Stimulated activated CD8-positive, alpha-beta memory T cell treated with anti-CD3 and anti-CD28 coated beads, Interleukin-12 subunit alpha, Interleukin-12 subunit beta, amount 100 ng/mL, for 4 hours (primary cell): ENCODE data around the gene TMEM123.
"Not testable (repeated sequence)": the region's sequence is repeated elsewhere in the genome, so short reads cannot be mapped to it uniquely, and the experiment has no call there.

ENCODE experiments used
- DNase-seq: peaks from one replicate; pipeline ENCODE4 v3.0.0-alpha.2; 2020; ENCODE audit warnings: low read depth

TMEM123 gene

DNA sequence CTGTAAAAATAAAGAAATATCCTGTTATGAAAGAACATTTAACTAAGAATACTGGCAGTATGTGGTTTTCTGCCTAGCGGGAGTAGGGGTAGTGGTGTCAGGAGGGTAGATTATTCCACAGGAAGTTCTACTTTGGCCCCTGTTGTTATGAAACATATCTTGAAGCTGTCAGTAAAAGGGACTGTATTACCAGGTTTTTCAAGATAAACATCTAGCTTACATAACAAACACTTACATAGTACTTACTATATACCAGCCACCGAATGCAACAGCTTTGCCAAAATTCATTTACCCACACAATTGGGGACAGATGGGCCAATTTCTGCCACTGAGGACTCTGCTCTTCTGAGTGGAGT is 3.7 kb downstream of the TMEM123 start:
- no peak for DNase-seq

DNA sequence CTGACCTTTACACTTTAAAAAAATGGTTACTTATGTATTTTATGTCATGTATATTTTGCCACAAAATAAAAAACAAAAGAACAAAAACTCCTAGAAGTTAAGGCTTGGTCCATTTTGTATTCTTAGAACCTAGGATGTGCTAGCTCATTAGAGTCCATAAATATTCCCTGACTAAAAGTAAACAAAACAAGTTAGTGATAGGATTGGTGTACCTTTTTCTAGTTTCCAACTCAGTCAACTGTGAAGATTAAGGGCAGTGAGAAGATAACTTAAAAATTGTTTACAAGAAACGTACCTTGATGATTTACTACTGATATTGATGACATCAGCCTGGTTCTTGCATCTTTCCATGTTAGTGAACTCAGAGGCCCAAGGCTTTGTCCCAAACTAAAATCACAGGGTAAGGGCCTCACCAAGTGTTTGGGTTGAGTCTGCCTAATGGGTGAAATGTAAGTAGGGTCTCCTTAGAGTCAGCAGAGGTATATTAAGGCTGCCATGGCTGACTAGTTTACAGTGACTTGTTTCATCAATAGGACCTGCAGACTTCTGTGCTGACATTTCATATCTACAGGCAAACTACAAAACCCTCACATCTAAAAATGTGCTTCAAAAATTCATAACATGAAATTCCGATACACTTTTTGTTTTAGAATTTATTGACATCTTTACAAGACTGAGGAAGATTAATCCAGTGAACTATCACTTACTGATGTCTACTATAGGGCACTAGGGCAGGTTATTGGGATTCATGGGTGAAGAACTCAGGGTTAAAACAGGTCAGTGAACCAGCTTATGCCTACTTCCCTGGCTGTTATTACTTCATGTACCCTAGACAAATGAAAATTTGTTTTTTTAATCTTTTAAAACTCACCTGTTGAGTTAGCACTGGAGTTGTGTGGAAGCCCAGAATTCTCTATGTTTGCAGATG is 4.4 kb downstream of the TMEM123 start:
- DNase-seq: no peak

DNA sequence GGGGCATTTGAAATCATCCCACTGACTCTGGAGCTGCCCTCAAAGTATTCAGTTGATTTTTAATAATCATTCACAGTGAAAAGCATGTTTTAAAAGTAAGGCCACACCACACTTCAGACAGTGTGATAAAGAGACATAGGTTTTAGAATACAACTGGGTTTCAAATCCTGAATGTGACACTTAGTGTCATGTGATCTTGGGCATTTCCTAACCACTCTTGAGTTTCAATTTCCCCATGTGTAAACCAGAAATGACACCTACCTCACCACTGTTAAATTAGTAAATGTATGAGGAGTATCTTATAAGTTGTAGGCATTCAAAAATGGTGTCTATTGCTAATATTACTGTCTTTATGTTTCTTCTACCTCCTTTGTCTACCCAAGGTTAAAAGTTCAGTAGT is 5.4 kb downstream of the TMEM123 start:
- DNase-seq: no peak

DNA sequence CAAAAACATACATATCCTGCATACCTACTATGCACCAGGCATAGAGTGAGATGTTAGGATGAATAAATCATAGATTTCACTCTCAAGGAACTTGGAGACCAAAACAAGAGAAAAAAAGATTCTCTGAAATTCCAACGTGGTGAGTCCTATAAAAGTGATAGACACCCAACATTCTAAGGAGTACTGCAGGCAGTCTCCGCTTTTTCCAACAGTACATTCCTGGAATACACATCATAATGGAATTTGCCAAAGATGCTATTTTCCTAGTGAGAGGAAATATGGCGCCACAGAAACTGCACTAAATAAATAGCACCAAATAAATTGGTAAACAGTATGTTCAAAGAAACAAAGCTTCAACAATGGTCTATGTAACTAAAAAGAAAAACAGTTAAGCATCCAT is 6.0 kb downstream of the TMEM123 start:
- no peak for DNase-seq

DNA sequence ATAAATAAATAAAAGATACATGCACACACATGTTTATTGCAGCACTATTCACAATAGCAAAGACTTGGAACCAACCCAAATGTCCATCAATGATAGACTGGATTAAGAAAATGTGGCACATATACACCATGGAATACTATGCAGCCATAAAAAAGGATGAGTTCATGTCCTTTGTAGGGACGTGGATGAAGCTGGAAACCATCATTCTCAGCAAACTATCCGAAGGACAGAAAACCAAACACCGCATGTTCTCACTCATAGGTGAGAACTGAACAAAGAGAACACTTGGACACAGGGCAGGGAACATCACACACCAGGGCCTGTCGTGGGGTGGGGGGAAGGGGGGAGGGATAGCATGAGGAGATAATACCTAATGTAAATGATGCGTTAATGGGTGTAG is 7.9 kb downstream of the TMEM123 start:
- not testable (repeated sequence) for DNase-seq

DNA sequence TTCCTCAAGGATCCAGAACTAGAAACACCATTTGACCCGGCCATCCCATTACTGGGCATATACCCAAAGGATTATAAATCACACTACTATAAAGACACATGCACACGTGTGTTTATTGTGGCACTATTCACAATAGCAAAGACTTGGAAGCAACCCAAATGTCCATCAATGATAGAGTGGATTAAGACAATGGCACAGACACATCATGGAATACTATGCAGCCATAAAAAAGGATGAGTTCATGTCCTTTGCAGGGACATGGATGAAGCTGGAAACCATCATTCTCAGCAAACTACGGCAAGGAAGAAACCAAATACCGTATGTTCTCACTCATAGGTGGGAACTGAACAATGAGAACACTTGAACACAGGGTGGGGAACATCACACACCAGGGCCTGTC is 8.4 kb downstream of the TMEM123 start:
- not testable (repeated sequence) for DNase-seq

DNA sequence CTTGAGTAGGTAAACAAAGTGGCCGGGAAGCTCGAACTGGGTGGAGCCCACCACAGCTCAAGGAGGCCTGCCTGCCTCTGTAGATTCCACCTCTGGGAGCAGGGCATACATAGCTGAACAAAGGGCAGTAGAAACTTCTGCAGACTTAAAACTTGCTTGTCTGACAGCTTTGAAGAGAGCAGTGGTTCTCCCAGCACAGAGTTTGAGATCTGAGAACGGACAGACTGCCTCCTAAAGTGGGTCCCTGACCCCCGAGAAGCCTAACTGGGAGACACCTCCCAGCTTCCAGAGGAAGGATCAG is 13.6 kb downstream of the TMEM123 start:
- DNase-seq: not testable (repeated sequence)

DNA sequence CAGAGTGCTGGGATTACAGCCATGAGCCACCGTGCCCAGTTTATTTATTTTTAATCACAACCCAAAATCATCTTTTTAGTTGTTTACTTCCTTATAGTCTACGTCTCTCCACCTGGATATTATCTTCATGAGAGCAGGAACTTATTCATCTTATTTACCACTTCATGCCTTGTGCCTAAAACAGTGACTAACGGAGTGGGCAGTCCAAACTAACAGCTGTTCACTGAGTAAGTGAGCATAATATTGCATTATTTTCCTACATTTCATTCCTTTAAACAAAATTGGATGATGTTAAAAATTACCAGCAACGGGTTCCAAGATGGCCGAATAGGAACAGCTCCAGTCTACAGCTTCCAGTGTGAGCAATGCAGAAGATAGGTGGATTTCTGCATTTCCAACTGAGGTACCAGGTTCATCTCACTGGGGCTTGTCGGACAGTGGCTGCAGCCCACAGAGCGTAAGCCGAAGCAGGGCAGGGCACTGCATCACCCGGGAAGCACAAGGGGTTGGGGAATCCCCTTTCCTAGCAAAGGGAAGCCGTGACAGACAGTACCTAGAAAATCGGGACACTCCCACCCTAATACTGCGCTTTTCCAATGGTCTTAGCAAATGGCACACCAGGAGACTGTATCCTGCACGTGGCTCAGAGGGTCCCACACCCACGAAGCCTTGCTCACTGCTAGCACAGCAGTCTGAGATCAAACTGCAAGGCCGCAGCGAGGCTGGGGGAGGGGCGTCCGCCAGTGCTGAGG is 14.1 kb downstream of the TMEM123 start:
- no peak for DNase-seq

DNA sequence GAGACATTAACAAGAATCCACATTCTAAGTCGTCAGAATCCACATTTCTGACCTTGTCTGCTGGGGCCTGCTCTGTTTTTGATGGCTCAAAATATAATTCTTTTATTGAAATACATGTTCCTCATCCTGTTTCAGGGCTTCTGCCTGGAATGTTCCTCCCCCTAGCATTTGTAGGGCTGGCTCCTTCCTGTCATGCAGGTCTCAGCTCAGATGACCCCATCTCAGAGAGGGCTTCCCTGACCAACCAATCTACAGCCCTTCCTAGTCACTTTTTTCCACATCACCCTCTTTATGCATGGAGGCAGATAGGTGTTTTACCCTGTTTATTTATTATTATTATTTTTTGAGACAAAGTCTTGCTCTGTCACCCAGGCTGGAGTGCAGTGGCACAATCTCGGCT is 14.8 kb downstream of the TMEM123 start:
- DNase-seq: no peak

DNA sequence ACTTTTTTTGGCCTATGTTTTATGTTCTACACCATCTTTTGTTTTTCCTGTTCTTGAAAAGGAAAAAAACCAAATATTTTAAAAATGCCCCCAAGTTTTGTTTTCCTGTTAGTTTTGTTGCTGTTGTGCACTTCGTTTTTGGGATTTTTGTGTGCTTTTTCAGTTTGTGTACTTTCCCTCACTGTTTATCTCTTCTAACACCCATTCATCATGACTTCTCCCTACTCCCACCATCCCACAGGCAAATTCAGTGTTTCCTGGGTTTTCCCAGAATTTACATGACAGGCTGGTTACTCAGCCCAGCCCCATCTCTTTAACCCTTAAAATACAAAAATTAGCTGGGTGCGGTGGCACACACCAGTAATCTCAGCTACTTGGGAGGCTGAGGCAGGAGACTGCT is 15.6 kb downstream of the TMEM123 start:
- DNase-seq: no peak

DNA sequence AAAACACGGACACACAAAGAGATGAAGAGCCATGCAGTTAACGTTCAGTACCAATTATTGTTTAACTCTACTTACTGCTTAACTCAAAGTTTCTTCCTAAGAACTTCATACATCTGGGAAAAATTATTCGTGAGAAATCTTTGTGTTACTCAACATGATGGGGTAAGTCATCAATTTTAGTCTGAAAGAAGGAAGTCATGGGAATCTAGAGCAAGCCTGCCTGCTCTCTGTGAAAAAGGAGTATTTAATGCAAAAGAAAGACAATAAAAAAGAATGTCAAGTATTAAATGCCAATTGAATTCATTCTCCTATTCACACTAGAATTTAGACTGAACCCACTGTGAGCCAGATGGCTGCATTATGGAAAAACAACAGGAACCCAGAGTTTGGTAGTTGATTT is 16.0 kb downstream of the TMEM123 start:
- no peak for DNase-seq

DNA sequence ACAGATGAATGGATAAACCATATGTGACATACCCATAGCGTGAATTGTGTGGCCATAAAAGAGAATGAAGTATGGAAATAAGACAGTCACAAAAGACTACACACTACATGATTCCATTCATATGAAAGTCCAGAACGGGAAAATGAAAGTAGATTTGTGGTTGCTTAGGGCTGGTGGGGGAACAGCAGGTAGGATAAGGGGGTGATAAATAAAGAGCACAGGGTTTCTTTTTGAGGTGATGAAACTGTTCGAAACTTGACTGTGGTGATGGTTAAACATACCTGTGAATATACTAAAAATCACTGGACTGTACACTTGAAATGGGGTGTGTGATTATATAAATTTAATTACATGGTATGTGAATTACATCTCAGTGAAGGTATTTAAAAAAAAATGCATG is 16.9 kb downstream of the TMEM123 start:
- no peak for DNase-seq

DNA sequence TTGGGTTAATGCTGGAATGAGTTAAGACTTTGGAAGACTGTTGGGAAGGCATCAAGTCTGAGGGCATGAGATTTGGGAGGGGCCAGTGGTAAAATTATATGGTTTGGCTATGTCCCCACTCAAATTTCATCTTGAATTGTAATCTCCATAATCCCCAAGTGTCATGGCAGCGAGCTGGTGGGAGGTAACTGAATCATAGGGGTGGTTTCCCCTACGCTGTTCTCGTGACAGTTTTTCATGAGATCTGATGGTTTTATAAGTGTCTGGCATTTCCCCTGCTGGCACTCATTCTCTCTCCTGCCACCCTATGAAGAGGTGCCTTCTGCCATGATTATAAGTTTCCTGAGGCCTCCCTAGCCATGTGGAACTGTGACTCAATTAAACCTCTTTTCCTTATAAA is 19.0 kb downstream of the TMEM123 start:
- not testable (repeated sequence) for DNase-seq

DNA sequence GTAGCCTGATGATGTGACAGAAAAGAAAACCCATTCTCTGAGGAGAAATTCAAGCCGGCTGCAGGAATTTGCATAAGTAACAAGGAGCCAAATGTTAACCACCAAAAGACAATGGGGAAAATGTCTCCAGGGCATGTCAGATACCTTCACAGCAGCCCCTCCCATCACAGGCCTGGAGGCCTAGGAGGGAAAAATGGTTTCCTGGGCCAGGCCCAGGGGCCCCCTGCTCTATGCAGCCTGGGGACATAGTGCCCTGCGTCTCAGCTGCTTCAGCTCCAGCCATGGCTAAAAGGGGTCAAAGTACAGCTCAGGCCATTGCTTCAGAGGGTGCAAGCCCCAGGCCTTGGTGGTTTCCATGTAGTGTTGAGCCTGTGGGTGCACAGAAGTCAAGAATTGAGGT is 20.0 kb downstream of the TMEM123 start:
- DNase-seq: not testable (repeated sequence)

DNA sequence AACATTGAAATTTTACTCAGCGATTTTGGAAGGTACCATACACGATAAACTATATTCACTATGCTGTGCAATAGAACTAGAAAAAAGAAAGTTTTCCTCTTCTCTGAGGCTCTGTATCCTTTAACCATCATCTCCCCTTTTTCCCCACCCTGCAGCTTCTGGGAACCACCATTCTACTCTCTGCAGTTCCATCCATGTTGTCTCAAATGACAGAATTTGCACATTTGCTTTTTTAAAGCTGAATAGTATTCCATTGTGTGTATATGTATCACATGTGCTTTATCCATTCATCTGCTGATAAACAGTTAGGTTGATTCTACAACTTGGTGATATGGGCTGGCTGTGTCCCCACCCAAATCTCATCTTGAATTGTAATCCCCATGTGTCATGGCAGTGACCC is 21.2 kb downstream of the TMEM123 start:
- DNase-seq: no peak

DNA sequence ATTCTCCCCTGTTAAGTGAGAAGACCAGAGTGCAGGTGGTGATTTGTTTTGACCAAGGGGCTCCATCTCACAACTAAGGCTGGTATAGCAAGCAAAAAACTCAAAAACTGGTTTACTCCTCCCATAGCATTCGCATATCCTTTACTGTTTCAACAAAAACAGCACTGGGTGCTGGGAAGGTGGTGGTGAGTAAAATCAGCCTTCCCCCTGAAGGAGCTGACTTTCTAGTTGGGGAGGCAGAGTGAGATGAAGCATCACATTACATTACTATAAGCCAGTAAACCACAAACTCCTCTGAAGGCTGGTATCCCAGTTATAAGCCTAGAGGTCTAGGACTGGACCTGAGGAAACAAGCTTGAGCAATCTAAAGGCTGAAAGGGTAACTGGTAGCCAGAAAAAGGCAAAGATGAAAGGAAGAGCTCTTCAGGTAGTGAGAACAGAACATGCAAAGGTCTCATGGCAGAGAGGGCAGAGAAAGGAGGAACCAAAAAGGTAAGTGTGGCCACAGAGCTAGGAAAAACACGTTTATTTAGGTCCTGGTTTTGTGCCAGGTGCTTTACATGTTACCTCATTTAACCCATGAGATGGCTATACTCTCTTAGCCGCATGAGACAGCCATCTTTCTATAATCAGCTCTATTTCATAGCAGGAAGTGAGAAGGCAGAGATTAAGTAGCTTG is 22.3 kb downstream of the TMEM123 start:
- DNase-seq: no peak

DNA sequence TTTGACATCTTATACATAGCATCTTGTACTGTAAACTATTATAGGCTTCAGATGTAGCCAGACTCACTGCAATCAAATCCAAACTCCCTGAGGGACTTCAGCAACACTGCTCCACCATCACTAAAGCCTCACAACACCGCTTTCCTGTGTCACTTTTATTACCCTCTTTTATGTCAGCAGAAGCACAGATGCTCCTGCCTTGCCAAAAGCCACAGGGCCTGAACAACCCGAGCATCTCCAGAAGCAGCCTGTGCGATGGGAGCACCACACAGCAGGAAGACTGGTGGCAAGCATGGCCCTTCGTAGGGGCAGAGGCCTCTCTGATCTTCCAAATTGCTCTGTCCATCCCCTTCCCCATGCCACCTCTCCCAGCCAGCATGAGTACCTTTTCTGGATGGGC is 22.9 kb downstream of the TMEM123 start:
- no peak for DNase-seq

DNA sequence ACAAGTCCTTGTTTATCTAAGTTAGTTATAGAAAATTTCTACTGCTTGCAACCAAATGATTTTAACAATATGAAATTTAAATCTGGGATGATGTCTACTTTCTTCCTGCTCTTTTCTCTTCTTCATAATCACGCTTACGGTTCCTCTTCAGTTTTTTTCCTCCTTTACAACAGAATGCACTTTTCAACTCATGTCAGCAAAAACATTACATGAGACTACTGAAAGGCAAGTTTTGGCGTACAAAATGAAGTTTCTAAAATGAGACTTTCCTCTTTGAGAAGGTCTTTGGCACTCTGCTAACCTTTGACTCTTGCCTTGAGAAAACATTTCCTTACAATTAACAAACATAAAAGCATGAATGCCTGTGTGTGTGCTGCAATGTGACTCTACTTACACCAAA is 23.3 kb downstream of the TMEM123 start:
- DNase-seq: no peak

DNA sequence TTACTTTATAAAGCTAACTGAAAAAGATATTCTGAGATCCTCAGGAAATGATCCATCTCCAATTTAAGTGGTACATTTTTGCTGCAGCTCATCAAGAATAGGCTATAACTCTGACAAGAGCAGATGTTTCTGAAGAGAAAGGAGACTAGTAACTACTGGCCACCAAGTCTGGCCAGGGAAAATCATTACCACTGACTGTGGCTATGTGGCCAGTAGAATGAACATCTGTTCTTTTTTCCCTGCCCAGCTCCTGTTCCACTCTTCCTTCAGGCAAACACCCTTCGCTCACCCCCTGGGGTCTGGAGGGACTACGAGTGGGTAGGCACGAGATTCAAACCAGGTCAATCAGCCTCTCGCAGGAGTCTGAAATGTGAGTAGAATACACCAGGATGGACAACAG is 23.9 kb downstream of the TMEM123 start:
- no peak for DNase-seq

DNA sequence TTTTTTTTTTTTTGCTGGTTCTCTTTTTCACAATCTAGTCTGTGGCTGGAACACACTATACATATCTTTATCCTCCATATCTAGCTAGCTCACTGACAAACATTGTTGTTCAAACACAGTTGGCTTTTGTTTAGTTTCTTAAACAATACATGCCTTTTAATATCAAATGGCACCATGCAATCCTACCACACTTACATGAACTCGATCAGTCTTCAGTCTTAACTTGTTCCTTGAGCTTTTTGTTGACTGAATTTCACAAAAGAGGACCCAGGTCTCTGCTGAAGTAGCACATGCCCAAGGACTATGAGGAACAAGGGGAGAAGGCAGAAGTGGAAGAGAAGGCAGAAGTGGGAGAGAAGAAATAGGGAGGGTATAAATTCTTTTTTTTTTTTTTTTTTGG is 25.5 kb downstream of the TMEM123 start:
- DNase-seq: no peak

DNA sequence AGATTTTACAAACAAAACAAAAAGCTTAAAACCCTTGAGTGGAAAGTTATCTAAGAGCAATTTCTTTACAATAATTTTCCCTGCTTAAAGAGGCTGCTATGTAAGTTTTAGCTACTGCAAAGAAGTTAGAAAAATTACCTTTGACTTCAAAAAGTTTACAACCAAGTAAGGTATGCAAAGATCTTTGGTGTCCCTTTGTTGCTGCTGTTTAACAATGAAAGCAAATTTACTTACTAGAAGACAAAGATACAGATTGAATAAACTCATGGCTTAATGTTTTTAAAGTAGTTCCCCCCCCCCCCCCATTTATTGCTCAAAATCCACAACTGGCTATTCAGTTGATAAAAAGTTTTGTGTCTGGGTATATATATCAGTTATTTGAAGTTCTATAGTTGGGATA is 26.0 kb downstream of the TMEM123 start:
- no peak for DNase-seq

DNA sequence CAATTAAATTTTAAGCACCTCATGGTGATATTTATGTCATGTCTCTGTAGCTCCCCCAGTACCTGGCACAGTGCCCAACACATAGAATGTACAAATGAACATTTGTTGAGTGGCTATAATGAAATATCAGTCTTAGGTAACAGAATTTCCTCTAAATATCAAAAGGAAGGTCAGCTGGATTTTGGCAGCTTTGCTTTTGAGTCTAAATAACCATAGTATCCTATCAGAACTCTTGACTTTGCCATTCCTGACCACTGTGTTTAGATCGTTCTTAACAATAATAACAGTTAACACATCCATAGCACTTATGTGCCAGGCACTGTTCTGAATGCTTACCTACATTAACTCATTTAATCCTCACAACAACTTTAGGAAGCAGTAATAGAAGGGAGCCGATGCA is 26.6 kb downstream of the TMEM123 start:
- DNase-seq: no peak

DNA sequence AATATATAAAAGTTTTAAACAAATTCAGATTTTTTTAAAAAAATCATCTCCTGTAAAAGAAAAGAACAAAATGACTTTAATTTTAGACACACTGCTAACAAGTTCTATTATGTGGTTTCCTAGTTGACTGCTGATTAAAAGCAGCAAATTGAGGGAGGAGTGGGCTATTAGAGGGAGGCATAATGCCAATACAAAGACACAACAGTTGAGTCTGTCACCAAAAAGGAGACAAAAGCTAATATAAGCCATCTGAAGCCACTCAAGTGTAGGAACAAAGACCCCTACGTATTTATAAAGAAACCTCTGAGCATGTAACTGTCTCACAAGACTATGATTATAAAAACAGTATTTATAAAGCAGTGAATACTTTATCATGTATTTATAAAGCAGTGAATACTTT is 28.6 kb downstream of the TMEM123 start:
- DNase-seq: no peak
